GM12878 (cell line): Measurements from ENCODE around the gene ADGRL3. TPM values are rescaled to one million over a fixed set of nuclear protein-coding genes. Genes with fewer than 3 reads are reported as not detected.

ENCODE experiments used
- ATAC-seq: fragments of 200-7000 bp; cut with Tn5 transposase; 3 replicates; pipeline ENCODE4 v1.9.1; 2020; ENCODE audit warnings: mild to moderate bottlenecking, moderate library complexity
- BruUV-seq: library from RNA; stranded (reverse); fragments of 400-500 nt; replicated peaks from 2 replicates; lab custom pipeline; 2021; lab: Mats Ljungman, UMichigan
- CTCF ChIA-PET: fragments of 300-600 bp; sonication (Branson Sonifier 250); formaldehyde crosslinking; extraction: SDS; loops from one replicate; lab custom pipeline; 2021; ENCODE audit warnings: inconsistent platforms; lab: Yijun Ruan, JAX
- POLR2A ChIA-PET: fragments of 350-600 bp; formaldehyde crosslinking; extraction: SDS; loops from one replicate; lab custom pipeline; 2021; ENCODE audit warnings: inconsistent platforms; lab: Charles Lee
- RAD21 ChIA-PET: fragments of 300-600 bp; sonication (Branson Sonifier 250); formaldehyde crosslinking; loops from one replicate; lab custom pipeline; 2023; ENCODE audit warnings: antibody characterized with exemption; ENCODE audit not compliant: unreplicated experiment; lab: Charles Lee
- SMC1A ChIA-PET: fragments of 300-600 bp; sonication (Branson Sonifier 250); formaldehyde crosslinking; loops from one replicate; lab custom pipeline; 2023; ENCODE audit not compliant: unreplicated experiment, uncharacterized antibody; lab: Charles Lee
- DNase-seq: peaks from one replicate; pipeline ENCODE4 v3.0.0-alpha.2; 2011; ENCODE audit warnings: low read depth, low spot score
- FAIRE-seq: peaks from 3 replicates; lab custom pipeline; 2011; peaks lifted over from hg19 to GRCh38; lab: Jason Lieb, UNC
- H2AFZ ChIP-seq: 2 replicates; pipeline ENCODE4 v1.6.0; 2011; ENCODE audit warnings: low read depth, low read length, control low read depth; ENCODE audit not compliant: control insufficient read depth
- H3K27ac ChIP-seq: 2 replicates; pipeline ENCODE4 v1.5.1; 2011; ENCODE audit warnings: control low read depth; ENCODE audit not compliant: control insufficient read depth, insufficient read depth
- H3K27me3 ChIP-seq, 2 experiments: replicated peaks in 1 of 2; 2 replicates each; pipeline versions ENCODE4 v1.6.0 to v1.6.1; 2011; ENCODE audit warnings: low read length in 1 of 2; ENCODE audit not compliant: control insufficient read depth in 2 of 2, insufficient read depth in 2 of 2
- H3K36me3 ChIP-seq, 2 experiments: 2 replicates each; pipeline ENCODE4 v1.5.1; 2011; ENCODE audit warnings: low read length in 1 of 2; ENCODE audit not compliant: control insufficient read depth in 2 of 2, insufficient read depth in 2 of 2
- H3K4me1 ChIP-seq: 2 replicates; pipeline ENCODE4 v1.6.1; 2011; ENCODE audit warnings: mild to moderate bottlenecking, low read length, moderate library complexity, mixed read lengths; ENCODE audit not compliant: control insufficient read depth, insufficient read depth
- H3K4me2 ChIP-seq: 2 replicates; pipeline ENCODE4 v1.6.0; 2011; ENCODE audit warnings: control low read depth; ENCODE audit not compliant: control insufficient read depth, insufficient read depth
- H3K4me3 ChIP-seq: fragments of 200-600 bp; sonication (generic); 2 replicates; pipeline ENCODE4 v1.5.1; 2016
- H3K79me2 ChIP-seq: 2 replicates; pipeline ENCODE4 v1.6.0; 2011; ENCODE audit warnings: low read length; ENCODE audit not compliant: control insufficient read depth, insufficient read depth
- H3K9ac ChIP-seq: 2 replicates; pipeline ENCODE4 v1.8.0; 2011; ENCODE audit warnings: low read length, control low read depth, mixed read lengths; ENCODE audit not compliant: control insufficient read depth, insufficient read depth
- H3K9me3 ChIP-seq: replicated peaks from 3 replicates; pipeline ENCODE4 v1.5.1; 2011; ENCODE audit warnings: mild to moderate bottlenecking, low read length; ENCODE audit not compliant: control insufficient read depth, insufficient read depth
- H4K20me1 ChIP-seq: 2 replicates; pipeline ENCODE4 v1.6.0; 2011; ENCODE audit not compliant: control insufficient read depth, insufficient read depth
- ATF7 ChIP-seq: fragments of 450-650 bp; IDR thresholded peaks from 2 replicates; pipeline ENCODE4 v1.6.1; 2016; ENCODE audit warnings: low read depth, mild to moderate bottlenecking
- CBX3 ChIP-seq: fragments of 200-600 bp; sonication (generic); IDR thresholded peaks from 2 replicates; pipeline ENCODE4 v1.6.1; 2016; ENCODE audit warnings: low read depth, borderline replicate concordance
- EZH2 ChIP-seq: IDR thresholded peaks from 2 replicates; pipeline ENCODE4 v1.6.1; 2012; ENCODE audit warnings: low read depth, mild to moderate bottlenecking, control low read depth, inconsistent platforms, low read length, borderline replicate concordance; ENCODE audit not compliant: control insufficient read depth
- JUND ChIP-seq: IDR thresholded peaks from 2 replicates; pipeline ENCODE4 v1.6.1; 2012; ENCODE audit warnings: low read depth, mild to moderate bottlenecking, low read length, improper control_type of control experiment, moderate library complexity
- MXI1 ChIP-seq: fragments of 150-350 bp; IDR thresholded peaks from 2 replicates; pipeline ENCODE4 v1.6.1; 2011; ENCODE audit warnings: low read depth, mild to moderate bottlenecking, inconsistent platforms, low read length, improper control_type of control experiment
- MYC ChIP-seq: IDR thresholded peaks from 2 replicates; pipeline ENCODE4 v1.6.1; 2011; ENCODE audit warnings: mild to moderate bottlenecking, low read length, moderate library complexity, inconsistent platforms; ENCODE audit not compliant: insufficient read depth, insufficient replicate concordance, insufficient read length, severe bottlenecking
- NFXL1 ChIP-seq: fragments of 450-650 bp; IDR thresholded peaks from 2 replicates; pipeline ENCODE4 v1.6.1; 2017; ENCODE audit warnings: antibody characterized with exemption, mild to moderate bottlenecking, borderline replicate concordance
- SMAD1 ChIP-seq: fragments of 450-650 bp; IDR thresholded peaks from 2 replicates; pipeline ENCODE4 v1.6.1; 2018; ENCODE audit warnings: mild to moderate bottlenecking, low read depth; ENCODE audit not compliant: partially characterized antibody
- SREBF1 ChIP-seq: IDR thresholded peaks from 2 replicates; pipeline ENCODE4 v1.6.1; 2012; ENCODE audit warnings: mild to moderate bottlenecking, low read length
- SUPT20H ChIP-seq: IDR thresholded peaks from 2 replicates; pipeline ENCODE4 v1.6.1; 2011; ENCODE audit warnings: low read depth, mild to moderate bottlenecking, low read length, moderate library complexity, borderline replicate concordance; ENCODE audit not compliant: control insufficient read depth
- ZNF384 ChIP-seq: IDR thresholded peaks from 2 replicates; pipeline ENCODE4 v1.6.1; 2012; ENCODE audit warnings: low read depth, mild to moderate bottlenecking, low read length, improper control_type of control experiment, borderline replicate concordance
- ZSCAN29 ChIP-seq: fragments of 450-650 bp; IDR thresholded peaks from 2 replicates; pipeline ENCODE4 v1.6.1; 2017; ENCODE audit warnings: mild to moderate bottlenecking, moderate library complexity
- WGBS: methylation state at CpG from one replicate; pipeline ENCODE4 v1.1.6; 2016; ENCODE audit warnings: low lambda C conversion rate; ENCODE audit not compliant: insufficient replicate concordance, insufficient coverage; ENCODE audit errors: missing lambda C conversion rate; 5-methylcytosine and 5-hydroxymethylcytosine counted together
- in situ Hi-C: fragments of 300-500 bp; cut with MboI; formaldehyde crosslinking; loops from 9 replicates; pipeline ENCODE4 v1.14.3; 2018; ENCODE audit warnings: mixed read lengths
- intact Hi-C: fragments of 100-400 bp; cut with micrococcal nuclease; formaldehyde crosslinking; loops from one replicate; pipeline ENCODE4 v1.14.2; 2022; ENCODE audit not compliant: unreplicated experiment
- polyA plus RNA-seq, 11 experiments: library from polyadenylated mRNA; depleted of rRNA in 4 of 11; unstranded in 6 of 11; stranded (reverse) in 5 of 11; fragments of >200 nt; fragmentation: Nextera tagmentation in 4 of 11; fragmentation: Illumina TruSeq in 1 of 11; extraction: Ambion mirVana in 4 of 11; extraction: Trizol in 1 of 11; gene quantifications; 1 replicate in 1 of 11; 2 replicates in 10 of 11; pipeline versions ENCODE4 v1.2.1 to v1.2.3, GENCODE V29; 2011 to 2016; ENCODE audit warnings: inconsistent platforms in 2 of 11, missing spikeins in 2 of 11, low read depth in 1 of 11
- total RNA-seq, 4 experiments: library from RNA; depleted of rRNA in 3 of 4; stranded (reverse); fragments of >200 nt in 3 of 4; fragmentation: Illumina TruSeq in 1 of 4; extraction: Trizol in 1 of 4; gene quantifications; 2 replicates each; pipeline versions ENCODE4 v1.2.1 to v1.2.3, GENCODE V29; 2013 to 2021
- TF ChIP-seq, protein P1 (sequence below): IDR thresholded peaks from 2 replicates; pipeline ENCODE4 v1.6.1; 2012; ENCODE audit warnings: low read depth, low read length, improper control_type of control experiment

ADGRL3 gene
- total and polyA plus RNA-seq, 10 of the 15 experiments (the other 5 are each of a cell fraction or from before 2014, with no cell fraction given), result 1.1 TPM; not detected in 9

DNA sequence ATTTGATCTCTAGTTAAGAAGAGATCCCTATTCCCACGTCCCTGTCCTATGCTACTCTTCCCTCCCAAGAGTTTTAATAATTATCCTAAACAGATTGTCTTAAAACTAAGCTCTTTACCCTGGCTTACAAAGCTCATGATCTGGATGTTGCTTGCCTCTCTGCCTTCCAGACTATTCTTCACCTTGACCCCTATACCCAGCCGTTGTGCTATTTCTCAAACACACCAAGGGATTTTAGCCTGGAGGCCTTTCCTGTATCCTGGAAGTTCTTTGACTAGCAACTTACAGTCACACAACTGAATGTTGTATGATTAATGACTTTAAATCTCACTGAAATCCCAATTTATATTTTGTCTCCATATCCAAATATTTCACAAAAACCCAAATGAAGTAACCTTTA is 314.9 kb downstream of the ADGRL3 start:
- no peaks in the 10 kb centered on the region for H4K20me1 ChIP-seq
- ATAC-seq, result no peak
- H3K27ac ChIP-seq, result no peak overlapping the region
- no peak overlapping the region for H3K4me2 ChIP-seq
- FAIRE-seq, result no peak
- H3K36me3 ChIP-seq, result no peaks in the 10 kb centered on the region
- H3K4me3 ChIP-seq, result no peak overlapping the region
- H3K27me3 ChIP-seq, result no peaks in the 10 kb centered on the region
- no peaks in the 10 kb centered on the region for H3K79me2 ChIP-seq
- DNase-seq, result no peak
- no TSS peak for BruUV-seq
- 0% methylated on average over 2 of the region's 2 CpGs for WGBS
- no peak for TF ChIP-seq ZNF384
- no peak for TF ChIP-seq SREBF1
- no peak for TF ChIP-seq JUND
- no peak for TF ChIP-seq ZSCAN29
- no peak for TF ChIP-seq ATF7
- no peak for TF ChIP-seq SMAD1
- no peak for TF ChIP-seq MXI1
- no peak for TF ChIP-seq CBX3
- TF ChIP-seq MYC, result no peak
- no peak for TF ChIP-seq EZH2
- TF ChIP-seq, protein P1, sequence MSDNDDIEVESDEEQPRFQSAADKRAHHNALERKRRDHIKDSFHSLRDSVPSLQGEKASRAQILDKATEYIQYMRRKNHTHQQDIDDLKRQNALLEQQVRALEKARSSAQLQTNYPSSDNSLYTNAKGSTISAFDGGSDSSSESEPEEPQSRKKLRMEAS, result no peak
- no peak for TF ChIP-seq NFXL1
- TF ChIP-seq SUPT20H, result no peak
- TF ChIP-seq, all 136 proteins: peak for 0
- no peak overlapping the region for H3K9ac ChIP-seq
- in situ Hi-C loops, result no loop called here
- no peaks in the 10 kb centered on the region for H3K9me3 ChIP-seq
- no peak overlapping the region for H2AFZ ChIP-seq
- ChIA-PET CTCF (interaction anchor here (1.0 kb wide), 1 partner anchor 1108 kb away, joined by 3 read pairs; no protein-coding TSS in a partner anchor), RAD21 (no interaction called here), SMC1A (no interaction called here), POLR2A (interaction anchor here (0.6 kb wide), 1 partner anchor 51 kb away, joined by 3 read pairs; no protein-coding TSS in a partner anchor)
- intact Hi-C loops, result no loop called here
- H3K4me1 ChIP-seq, result no peaks in the 10 kb centered on the region
